GM12878 (cell line): ENCODE data around the gene STARD13. TPM values are rescaled to one million over a fixed set of nuclear protein-coding genes. Genes with fewer than 3 reads are reported as not detected.

Experiments
- CREB1 ChIP-seq: IDR thresholded peaks from 2 replicates; pipeline ENCODE4 v1.6.1; 2012; ENCODE audit warnings: low read depth, mild to moderate bottlenecking, inconsistent platforms
- DPF2 ChIP-seq: fragments of 450-650 bp; IDR thresholded peaks from 2 replicates; pipeline ENCODE4 v1.6.1; 2017; ENCODE audit warnings: mild to moderate bottlenecking
- ETV6 ChIP-seq, 2 experiments: fragments of 450-650 bp in 1 of 2; IDR thresholded peaks in 1 of 2; conservative IDR thresholded peaks in 1 of 2; 2 replicates each; pipeline ENCODE4 v1.6.1; 2014; ENCODE audit warnings: antibody characterized with exemption in 1 of 2, borderline replicate concordance in 1 of 2, low read depth in 1 of 2, mild to moderate bottlenecking in 1 of 2, moderate library complexity in 1 of 2
- FOXM1 ChIP-seq: IDR thresholded peaks from 2 replicates; pipeline ENCODE4 v1.6.1; 2012; ENCODE audit warnings: low read depth, mild to moderate bottlenecking, inconsistent platforms, low read length, moderate library complexity
- IKZF2 ChIP-seq, 2 experiments: fragments of 450-650 bp; IDR thresholded peaks; 2 replicates each; pipeline ENCODE4 v1.6.1; 2017; ENCODE audit warnings: mild to moderate bottlenecking in 2 of 2, moderate library complexity in 2 of 2
- KLF5 ChIP-seq: fragments of 450-650 bp; IDR thresholded peaks from 2 replicates; pipeline ENCODE4 v1.6.1; 2014; ENCODE audit warnings: mild to moderate bottlenecking; ENCODE audit not compliant: partially characterized antibody
- PML ChIP-seq: IDR thresholded peaks from 2 replicates; pipeline ENCODE4 v1.6.1; 2012; ENCODE audit warnings: low read length, inconsistent platforms
- RB1 ChIP-seq: fragments of 450-650 bp; formaldehyde crosslinking; IDR thresholded peaks from 2 replicates; pipeline ENCODE4 v1.6.1; 2017; ENCODE audit warnings: mild to moderate bottlenecking, borderline replicate concordance
- RCOR1 ChIP-seq: conservative IDR thresholded peaks from 2 replicates; pipeline ENCODE4 v1.6.1; 2012; ENCODE audit warnings: low read depth, low read length, improper control_type of control experiment
- SUZ12 ChIP-seq: fragments of 200-600 bp; sonication (generic); IDR thresholded peaks from one replicate; pipeline ENCODE4 v1.6.1; 2018; ENCODE audit warnings: antibody characterized with exemption, mild to moderate bottlenecking; ENCODE audit not compliant: unreplicated experiment
- TARDBP ChIP-seq: IDR thresholded peaks from 2 replicates; pipeline ENCODE4 v1.6.1; 2016; ENCODE audit warnings: borderline replicate concordance
- TBL1XR1 ChIP-seq: IDR thresholded peaks from 2 replicates; pipeline ENCODE4 v1.6.1; 2012; ENCODE audit warnings: low read depth, low read length, improper control_type of control experiment
- YY1 ChIP-seq: IDR thresholded peaks from 2 replicates; pipeline ENCODE4 v1.6.1; 2011; ENCODE audit warnings: low read depth, mild to moderate bottlenecking, low read length
- ZNF217 ChIP-seq: fragments of 450-650 bp; IDR thresholded peaks from 2 replicates; pipeline ENCODE4 v1.6.1; 2017; ENCODE audit warnings: antibody characterized with exemption, mild to moderate bottlenecking
- ZNF384 ChIP-seq: IDR thresholded peaks from 2 replicates; pipeline ENCODE4 v1.6.1; 2012; ENCODE audit warnings: low read depth, mild to moderate bottlenecking, low read length, improper control_type of control experiment, borderline replicate concordance
- polyA plus RNA-seq, 11 experiments: library from polyadenylated mRNA; depleted of rRNA in 4 of 11; unstranded in 6 of 11; stranded (reverse) in 5 of 11; fragments of >200 nt; fragmentation: Nextera tagmentation in 4 of 11; fragmentation: Illumina TruSeq in 1 of 11; extraction: Ambion mirVana in 4 of 11; extraction: Trizol in 1 of 11; gene quantifications; 1 replicate in 1 of 11; 2 replicates in 10 of 11; pipeline versions ENCODE4 v1.2.1 to v1.2.3, GENCODE V29; 2011 to 2016; ENCODE audit warnings: inconsistent platforms in 2 of 11, missing spikeins in 2 of 11, low read depth in 1 of 11
- total RNA-seq, 4 experiments: library from RNA; depleted of rRNA in 3 of 4; stranded (reverse); fragments of >200 nt in 3 of 4; fragmentation: Illumina TruSeq in 1 of 4; extraction: Trizol in 1 of 4; gene quantifications; 2 replicates each; pipeline versions ENCODE4 v1.2.1 to v1.2.3, GENCODE V29; 2013 to 2021
- TF ChIP-seq, protein P1 (sequence below): fragments of 450-650 bp; IDR thresholded peaks from 2 replicates; pipeline ENCODE4 v1.6.1; 2017; ENCODE audit warnings: mild to moderate bottlenecking
- TF ChIP-seq, protein P2 (sequence below): fragments of 450-650 bp; IDR thresholded peaks from 2 replicates; pipeline ENCODE4 v1.6.1; 2017; ENCODE audit warnings: low read depth, mild to moderate bottlenecking, moderate library complexity
- TF ChIP-seq, protein P3 (sequence below): IDR thresholded peaks from 2 replicates; pipeline ENCODE4 v1.6.1; 2011; ENCODE audit warnings: borderline replicate concordance, low read depth, mild to moderate bottlenecking, moderate library complexity, mixed read lengths, low read length; ENCODE audit not compliant: insufficient read depth; ENCODE audit errors: extremely low read length
- TF ChIP-seq, protein P4 (sequence below): fragments of 450-650 bp; IDR thresholded peaks from 2 replicates; pipeline ENCODE4 v1.6.1; 2017; ENCODE audit warnings: borderline replicate concordance
- TF ChIP-seq, protein P5 (sequence below): IDR thresholded peaks from 2 replicates; pipeline ENCODE4 v1.6.1; 2012; ENCODE audit warnings: low read length, inconsistent platforms
- TF ChIP-seq, protein P6 (sequence below): IDR thresholded peaks from 2 replicates; pipeline ENCODE4 v1.6.1; 2011; ENCODE audit warnings: mild to moderate bottlenecking, low read depth, low read length, moderate library complexity; ENCODE audit not compliant: insufficient replicate concordance
- TF ChIP-seq, protein P7 (sequence below): IDR thresholded peaks from 2 replicates; pipeline ENCODE4 v1.6.1; 2012; ENCODE audit warnings: low read depth, low read length, improper control_type of control experiment

Gene STARD13
- total and polyA plus RNA-seq, 10 of the 15 experiments (the other 5 are each of a cell fraction or from before 2014, with no cell fraction given) = 4.0 to 41.6 (median 10.1) TPM

DNA sequence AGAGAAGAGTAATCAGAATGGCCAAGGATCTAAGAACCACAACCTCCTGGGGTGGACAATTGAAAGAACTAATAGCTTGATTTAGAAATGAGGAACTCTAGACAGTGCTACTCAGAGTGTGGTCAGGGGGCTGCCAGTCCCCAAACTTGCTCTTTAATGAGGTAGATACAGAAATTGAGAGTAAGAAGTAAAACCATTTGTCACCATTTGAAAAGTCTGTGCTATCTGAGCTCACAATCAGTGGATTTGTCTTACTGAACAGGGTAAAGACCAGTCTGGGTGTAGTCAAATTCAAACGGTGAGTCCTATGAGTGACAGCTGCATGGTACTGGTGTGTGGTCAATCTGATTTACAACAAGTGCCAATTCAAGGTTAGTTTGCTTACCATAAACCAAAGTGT is 150.5 kb downstream of the STARD13 start (continued):
- TF ChIP-seq TBL1XR1 (peak; percentile 27; the same call in 1 of the 2 replicates), KLF5 (no peak), DPF2 (peak; percentile 50; the same call in 1 of the 2 replicates), PML (no peak), YY1 (no peak), ZNF384 (no peak), IKZF2 (IDR thresholded peaks at IDR 0.05) (peak in 1 of 2 experiments; percentile 33; a peak in 1 of 4 replicates), RCOR1 (no peak), FOXM1 (no peak), TARDBP (no peak), SUZ12 (no peak), ETV6 (conservative IDR thresholded peaks at IDR 0.05 in 1 of 2, IDR thresholded peaks at IDR 0.05 in 1 of 2; ENCODE audit: borderline replicate concordance in 1 of 2, low read depth in 1 of 2) (no peak), ZNF217 (no peak), CREB1 (no peak), RB1 (no peak)
- TF ChIP-seq, protein P1, sequence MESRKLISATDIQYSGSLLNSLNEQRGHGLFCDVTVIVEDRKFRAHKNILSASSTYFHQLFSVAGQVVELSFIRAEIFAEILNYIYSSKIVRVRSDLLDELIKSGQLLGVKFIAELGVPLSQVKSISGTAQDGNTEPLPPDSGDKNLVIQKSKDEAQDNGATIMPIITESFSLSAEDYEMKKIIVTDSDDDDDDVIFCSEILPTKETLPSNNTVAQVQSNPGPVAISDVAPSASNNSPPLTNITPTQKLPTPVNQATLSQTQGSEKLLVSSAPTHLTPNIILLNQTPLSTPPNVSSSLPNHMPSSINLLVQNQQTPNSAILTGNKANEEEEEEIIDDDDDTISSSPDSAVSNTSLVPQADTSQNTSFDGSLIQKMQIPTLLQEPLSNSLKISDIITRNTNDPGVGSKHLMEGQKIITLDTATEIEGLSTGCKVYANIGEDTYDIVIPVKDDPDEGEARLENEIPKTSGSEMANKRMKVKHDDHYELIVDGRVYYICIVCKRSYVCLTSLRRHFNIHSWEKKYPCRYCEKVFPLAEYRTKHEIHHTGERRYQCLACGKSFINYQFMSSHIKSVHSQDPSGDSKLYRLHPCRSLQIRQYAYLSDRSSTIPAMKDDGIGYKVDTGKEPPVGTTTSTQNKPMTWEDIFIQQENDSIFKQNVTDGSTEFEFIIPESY = no peak
- TF ChIP-seq, protein P2, sequence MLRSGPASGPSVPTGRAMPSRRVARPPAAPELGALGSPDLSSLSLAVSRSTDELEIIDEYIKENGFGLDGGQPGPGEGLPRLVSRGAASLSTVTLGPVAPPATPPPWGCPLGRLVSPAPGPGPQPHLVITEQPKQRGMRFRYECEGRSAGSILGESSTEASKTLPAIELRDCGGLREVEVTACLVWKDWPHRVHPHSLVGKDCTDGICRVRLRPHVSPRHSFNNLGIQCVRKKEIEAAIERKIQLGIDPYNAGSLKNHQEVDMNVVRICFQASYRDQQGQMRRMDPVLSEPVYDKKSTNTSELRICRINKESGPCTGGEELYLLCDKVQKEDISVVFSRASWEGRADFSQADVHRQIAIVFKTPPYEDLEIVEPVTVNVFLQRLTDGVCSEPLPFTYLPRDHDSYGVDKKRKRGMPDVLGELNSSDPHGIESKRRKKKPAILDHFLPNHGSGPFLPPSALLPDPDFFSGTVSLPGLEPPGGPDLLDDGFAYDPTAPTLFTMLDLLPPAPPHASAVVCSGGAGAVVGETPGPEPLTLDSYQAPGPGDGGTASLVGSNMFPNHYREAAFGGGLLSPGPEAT = no peak
- TF ChIP-seq, protein P3, sequence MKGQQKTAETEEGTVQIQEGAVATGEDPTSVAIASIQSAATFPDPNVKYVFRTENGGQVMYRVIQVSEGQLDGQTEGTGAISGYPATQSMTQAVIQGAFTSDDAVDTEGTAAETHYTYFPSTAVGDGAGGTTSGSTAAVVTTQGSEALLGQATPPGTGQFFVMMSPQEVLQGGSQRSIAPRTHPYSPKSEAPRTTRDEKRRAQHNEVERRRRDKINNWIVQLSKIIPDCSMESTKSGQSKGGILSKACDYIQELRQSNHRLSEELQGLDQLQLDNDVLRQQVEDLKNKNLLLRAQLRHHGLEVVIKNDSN = no peak
- TF ChIP-seq, protein P4, sequence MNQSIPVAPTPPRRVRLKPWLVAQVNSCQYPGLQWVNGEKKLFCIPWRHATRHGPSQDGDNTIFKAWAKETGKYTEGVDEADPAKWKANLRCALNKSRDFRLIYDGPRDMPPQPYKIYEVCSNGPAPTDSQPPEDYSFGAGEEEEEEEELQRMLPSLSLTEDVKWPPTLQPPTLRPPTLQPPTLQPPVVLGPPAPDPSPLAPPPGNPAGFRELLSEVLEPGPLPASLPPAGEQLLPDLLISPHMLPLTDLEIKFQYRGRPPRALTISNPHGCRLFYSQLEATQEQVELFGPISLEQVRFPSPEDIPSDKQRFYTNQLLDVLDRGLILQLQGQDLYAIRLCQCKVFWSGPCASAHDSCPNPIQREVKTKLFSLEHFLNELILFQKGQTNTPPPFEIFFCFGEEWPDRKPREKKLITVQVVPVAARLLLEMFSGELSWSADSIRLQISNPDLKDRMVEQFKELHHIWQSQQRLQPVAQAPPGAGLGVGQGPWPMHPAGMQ = no peak
- TF ChIP-seq, protein P5, sequence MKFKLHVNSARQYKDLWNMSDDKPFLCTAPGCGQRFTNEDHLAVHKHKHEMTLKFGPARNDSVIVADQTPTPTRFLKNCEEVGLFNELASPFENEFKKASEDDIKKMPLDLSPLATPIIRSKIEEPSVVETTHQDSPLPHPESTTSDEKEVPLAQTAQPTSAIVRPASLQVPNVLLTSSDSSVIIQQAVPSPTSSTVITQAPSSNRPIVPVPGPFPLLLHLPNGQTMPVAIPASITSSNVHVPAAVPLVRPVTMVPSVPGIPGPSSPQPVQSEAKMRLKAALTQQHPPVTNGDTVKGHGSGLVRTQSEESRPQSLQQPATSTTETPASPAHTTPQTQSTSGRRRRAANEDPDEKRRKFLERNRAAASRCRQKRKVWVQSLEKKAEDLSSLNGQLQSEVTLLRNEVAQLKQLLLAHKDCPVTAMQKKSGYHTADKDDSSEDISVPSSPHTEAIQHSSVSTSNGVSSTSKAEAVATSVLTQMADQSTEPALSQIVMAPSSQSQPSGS = no peak
- TF ChIP-seq, protein P6, sequence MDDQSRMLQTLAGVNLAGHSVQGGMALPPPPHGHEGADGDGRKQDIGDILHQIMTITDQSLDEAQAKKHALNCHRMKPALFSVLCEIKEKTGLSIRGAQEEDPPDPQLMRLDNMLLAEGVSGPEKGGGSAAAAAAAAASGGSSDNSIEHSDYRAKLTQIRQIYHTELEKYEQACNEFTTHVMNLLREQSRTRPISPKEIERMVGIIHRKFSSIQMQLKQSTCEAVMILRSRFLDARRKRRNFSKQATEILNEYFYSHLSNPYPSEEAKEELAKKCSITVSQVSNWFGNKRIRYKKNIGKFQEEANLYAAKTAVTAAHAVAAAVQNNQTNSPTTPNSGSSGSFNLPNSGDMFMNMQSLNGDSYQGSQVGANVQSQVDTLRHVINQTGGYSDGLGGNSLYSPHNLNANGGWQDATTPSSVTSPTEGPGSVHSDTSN = peak; percentile 82
- TF ChIP-seq, protein P7, sequence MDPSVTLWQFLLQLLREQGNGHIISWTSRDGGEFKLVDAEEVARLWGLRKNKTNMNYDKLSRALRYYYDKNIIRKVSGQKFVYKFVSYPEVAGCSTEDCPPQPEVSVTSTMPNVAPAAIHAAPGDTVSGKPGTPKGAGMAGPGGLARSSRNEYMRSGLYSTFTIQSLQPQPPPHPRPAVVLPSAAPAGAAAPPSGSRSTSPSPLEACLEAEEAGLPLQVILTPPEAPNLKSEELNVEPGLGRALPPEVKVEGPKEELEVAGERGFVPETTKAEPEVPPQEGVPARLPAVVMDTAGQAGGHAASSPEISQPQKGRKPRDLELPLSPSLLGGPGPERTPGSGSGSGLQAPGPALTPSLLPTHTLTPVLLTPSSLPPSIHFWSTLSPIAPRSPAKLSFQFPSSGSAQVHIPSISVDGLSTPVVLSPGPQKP = no peak
